Head of caudate nucleus (tissue), 42 donors: ENCODE data around the gene NOTCH4.
"Not testable (repeated sequence)": the region's sequence is repeated elsewhere in the genome, so short reads cannot be mapped to it uniquely, and the experiment has no call there.

ENCODE experiments used
- DNase-seq, 42 donors: peaks; one replicate each; pipeline versions ENCODE4 v3.0.0 to v3.0.0-alpha.2; 2020 to 2021; ENCODE audit warnings: mixed read lengths in 7 of 42
- intact Hi-C: fragments of 100-400 bp; cut with DNase I; formaldehyde crosslinking; loops from one replicate; pipeline ENCODE4 v1.15.0; 2022

The NOTCH4 gene

GRCh38 chr6:32187009-32187709 lies 36.7 kb downstream of the NOTCH4 start:
- DNase-seq: peak in 1 of 42 donors; percentile 1
- intact Hi-C loops: no loop called here

- DNase-seq: peak in 1 of 42 donors; percentile 2
- intact Hi-C loops: not testable (repeated sequence)
Measured at GRCh38 chr6:32186151-32186840, 37.6 kb downstream of the NOTCH4 start.

GRCh38 chr6:32185681-32186131 lies 38.2 kb downstream of the NOTCH4 start:
- peak in 6 of 42 donors; percentile 32 to 61 (median 36) for DNase-seq
- intact Hi-C loops: not testable (repeated sequence)

- peak in 2 of 42 donors; percentile 3 to 4 for DNase-seq
- intact Hi-C loops: no loop called here
Measured at GRCh38 chr6:32184084-32184640, 39.7 kb downstream of the NOTCH4 start, which contains the start of gene AGER. Gene AGER (minus strand): TSS chr6:32184253. CDS start chr6:32184222, 31 bp downstream.

- intact Hi-C loops: no loop called here
- DNase-seq: peak in 2 of 42 donors; percentile 3
Measured at GRCh38 chr6:32183483-32184083, 40.3 kb downstream of the NOTCH4 start.

- peak in 1 of 42 donors; percentile 24 for DNase-seq
- intact Hi-C loops: no loop called here
Measured at GRCh38 chr6:32183030-32183429, 40.8 kb downstream of the NOTCH4 start.

GRCh38 chr6:32182555-32182981 lies 41.3 kb downstream of the NOTCH4 start:
- intact Hi-C loops: no loop called here
- DNase-seq: peak in 1 of 42 donors; percentile 3

GRCh38 chr6:32181915-32182529 lies 41.8 kb downstream of the NOTCH4 start:
- DNase-seq: peak in 2 of 42 donors; percentile 1 to 8
- intact Hi-C loops: no loop called here

GRCh38 chr6:32181148-32181702 lies 42.6 kb downstream of the NOTCH4 start:
- no peak for DNase-seq

GRCh38 chr6:32179766-32180405 lies 44.0 kb downstream of the NOTCH4 start:
- intact Hi-C loops: no loop called here
- no peak for DNase-seq

More at GRCh38 chr6:32181148-32181702, 42.6 kb downstream of the NOTCH4 start:
- intact Hi-C loops: no loop called here

GRCh38 chr6:32178547-32179440 lies 45.1 kb downstream of the NOTCH4 start:
- DNase-seq: no peak
- intact Hi-C loops: no loop called here

GRCh38 chr6:32177788-32178546 lies 45.9 kb downstream of the NOTCH4 start, which contains the start of gene RNF5:
Gene RNF5 (plus strand): TSS chr6:32178405. CDS start chr6:32178512, 107 bp downstream.
- intact Hi-C loops: no loop called here
- DNase-seq: peak; percentile 88 to 100 (median 96)

- peak in 10 of 42 donors; percentile 38 to 65 (median 49) for DNase-seq
- intact Hi-C loops: no loop called here
Measured at GRCh38 chr6:32177183-32177787, 46.6 kb downstream of the NOTCH4 start.

- intact Hi-C loops: no loop called here
- peak in 1 of 42 donors; percentile 21 for DNase-seq
Measured at GRCh38 chr6:32176476-32177182, 47.2 kb downstream of the NOTCH4 start.
